NCI-H82 treated with DMSO at 0.1 percent for 48 hours (cell line): ENCODE results near the gene FCRL4.

Source experiments
- DNase-seq: peaks from one replicate; lab custom pipeline; 2025; ENCODE audit not compliant: unreplicated experiment; lab: John Stamatoyannopoulos, UW

The FCRL4 gene

GRCh38 chr1:157597959-157598667, at the start of gene FCRL4:
Gene FCRL4 (minus strand): TSS chr1:157598085. CDS start chr1:157597944, 141 bp downstream.
- no peak for DNase-seq

GRCh38 chr1:157646144-157646543, 48.3 kb upstream of the FCRL4 start:
- DNase-seq: no peak

GRCh38 chr1:157641177-157641576, 43.3 kb upstream of the FCRL4 start:
- no peak for DNase-seq

- DNase-seq: no peak
These were observed 41.9 kb upstream of the FCRL4 start for GRCh38 chr1:157639800-157640199.

GRCh38 chr1:157628773-157629172, 30.9 kb upstream of the FCRL4 start:
- DNase-seq: no peak

GRCh38 chr1:157626099-157626498, 28.2 kb upstream of the FCRL4 start:
- DNase-seq: no peak

- no peak for DNase-seq
These were observed 26.6 kb upstream of the FCRL4 start for GRCh38 chr1:157624471-157624870.

- peak; percentile 99 for DNase-seq
These were observed 24.6 kb upstream of the FCRL4 start for GRCh38 chr1:157622471-157622870.

GRCh38 chr1:157618190-157618589, 20.3 kb upstream of the FCRL4 start:
- DNase-seq: peak; percentile 51

- no peak for DNase-seq
These were observed 2.4 kb upstream of the FCRL4 start for GRCh38 chr1:157600236-157600635.

- no peak for DNase-seq
These were observed 1.5 kb downstream of the FCRL4 start for GRCh38 chr1:157596384-157596783.

GRCh38 chr1:157595356-157595755, 2.5 kb downstream of the FCRL4 start:
- DNase-seq: no peak

- no peak for DNase-seq
These were observed 11.9 kb downstream of the FCRL4 start for GRCh38 chr1:157585984-157586383.

GRCh38 chr1:157584503-157584902, 13.4 kb downstream of the FCRL4 start:
- DNase-seq: no peak

GRCh38 chr1:157580828-157581210, 17.1 kb downstream of the FCRL4 start:
- DNase-seq: peak; percentile 61

- DNase-seq: peak; percentile 67
These were observed 17.6 kb downstream of the FCRL4 start for GRCh38 chr1:157580179-157580827.

GRCh38 chr1:157577420-157577819, 20.5 kb downstream of the FCRL4 start:
- no peak for DNase-seq

- DNase-seq: no peak
These were observed 22.1 kb downstream of the FCRL4 start for GRCh38 chr1:157575744-157576143.

- DNase-seq: peak; percentile 73
These were observed 23.0 kb downstream of the FCRL4 start for GRCh38 chr1:157574836-157575235.

GRCh38 chr1:157566484-157567300, 31.2 kb downstream of the FCRL4 start:
- DNase-seq: no peak

GRCh38 chr1:157562515-157562914, 35.4 kb downstream of the FCRL4 start:
- DNase-seq: no peak

GRCh38 chr1:157558119-157558518, 39.8 kb downstream of the FCRL4 start:
- DNase-seq: no peak
